ENCODE measurements around the gene GSTO2.

GRCh38 chr10:104323760-104324201, 54.8 kb downstream of the GSTO2 start:
- no peak for TF ChIP-seq CTCF (IDR thresholded peaks at IDR 0.05; ENCODE audit: low read length)
- no peak for TF ChIP-seq EZH2phosphoT487 (IDR thresholded peaks at IDR 0.05; ENCODE audit: low read length)

Data from MM.1S (cell line).